Stimulated activated naive CD4-positive, alpha-beta T cell treated with Interleukin-2 at 50 U/mL for 16 hours (primary cell): Measurements from ENCODE around the gene FBL.
"Not testable (repeated sequence)": the region's sequence is repeated elsewhere in the genome, so short reads cannot be mapped to it uniquely, and the experiment has no call there.

Source experiments
- DNase-seq: peaks from one replicate; lab custom pipeline; 2025; lab: John Stamatoyannopoulos, UW

FBL gene

GRCh38 chr19:39876486-39876885 is 30.3 kb upstream of the FBL start:
- not testable (repeated sequence) for DNase-seq

GRCh38 chr19:39875401-39875864 is 29.3 kb upstream of the FBL start:
- DNase-seq = not testable (repeated sequence)

DNA sequence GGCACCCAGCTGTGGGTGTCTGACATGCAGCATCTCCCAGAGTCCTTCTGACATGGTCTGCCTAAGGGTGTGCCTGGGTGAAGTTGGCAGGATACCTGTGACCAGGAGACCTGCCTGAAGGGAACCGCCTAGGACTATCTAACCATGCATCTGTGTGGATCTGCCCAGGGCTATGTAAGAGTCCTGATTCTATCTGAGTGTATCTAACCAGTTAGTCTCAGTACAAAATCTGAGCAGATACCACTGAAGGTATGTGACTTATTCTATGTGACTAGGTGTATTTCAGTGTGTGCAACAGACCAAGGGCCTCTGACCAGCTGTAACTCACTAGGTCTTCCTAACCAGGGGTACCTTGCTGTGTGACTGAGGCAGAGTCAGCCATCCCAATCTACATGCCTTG is 28.2 kb upstream of the FBL start:
- DNase-seq = no peak

DNA sequence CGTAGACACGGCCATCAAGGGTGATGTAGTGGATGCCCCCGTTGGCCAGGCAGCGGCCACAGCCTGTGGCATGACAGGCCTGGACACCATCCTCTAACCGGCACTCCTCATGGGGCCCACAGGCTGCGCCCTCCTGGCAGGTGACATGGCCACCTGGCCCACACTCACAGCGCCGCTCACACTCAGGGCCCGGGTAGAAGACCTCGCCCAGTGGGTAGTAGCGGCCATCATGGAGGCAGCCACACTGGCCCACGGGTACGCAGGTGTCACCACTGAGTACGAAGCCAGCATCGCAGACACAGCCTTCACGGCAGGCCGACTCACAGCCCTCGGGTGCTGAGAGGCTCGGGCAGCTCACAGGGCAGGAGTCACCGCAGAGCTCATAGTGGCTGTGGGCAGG is 27.2 kb upstream of the FBL start:
- no peak for DNase-seq

- no peak for DNase-seq
These were observed 26.0 kb upstream of the FBL start for GRCh38 chr19:39871886-39872866.

- DNase-seq = no peak
These were observed 25.2 kb upstream of the FBL start for GRCh38 chr19:39871362-39871761.

- no peak for DNase-seq
These were observed 24.2 kb upstream of the FBL start for GRCh38 chr19:39870171-39870971.

DNA sequence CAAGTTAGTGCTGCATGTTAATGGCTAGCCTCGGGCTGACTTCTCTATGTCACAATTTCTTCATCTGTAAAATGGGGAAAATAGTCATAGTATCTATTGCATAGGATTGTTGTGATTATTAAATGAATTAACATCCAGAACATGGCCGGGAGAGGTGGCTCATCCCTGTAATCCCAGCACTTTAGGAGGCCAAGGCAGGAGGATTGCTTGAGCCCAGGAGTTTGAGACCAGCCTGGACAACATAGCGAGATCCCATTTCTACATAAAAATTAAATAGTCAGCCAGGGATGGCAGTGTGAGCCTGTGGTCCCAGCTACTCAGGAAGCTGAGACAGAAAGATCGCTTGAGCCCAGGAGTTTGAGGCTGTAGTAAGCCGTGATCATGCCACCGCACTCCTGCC is 21.8 kb upstream of the FBL start:
- DNase-seq = no peak

- no peak for DNase-seq
These were observed 21.0 kb upstream of the FBL start for GRCh38 chr19:39867133-39867532.

- DNase-seq = no peak
These were observed 19.8 kb upstream of the FBL start for GRCh38 chr19:39865953-39866352.

- no peak for DNase-seq
These were observed 19.0 kb upstream of the FBL start for GRCh38 chr19:39865186-39865585.

- no peak for DNase-seq
These were observed 17.9 kb upstream of the FBL start for GRCh38 chr19:39864118-39864517.

DNA sequence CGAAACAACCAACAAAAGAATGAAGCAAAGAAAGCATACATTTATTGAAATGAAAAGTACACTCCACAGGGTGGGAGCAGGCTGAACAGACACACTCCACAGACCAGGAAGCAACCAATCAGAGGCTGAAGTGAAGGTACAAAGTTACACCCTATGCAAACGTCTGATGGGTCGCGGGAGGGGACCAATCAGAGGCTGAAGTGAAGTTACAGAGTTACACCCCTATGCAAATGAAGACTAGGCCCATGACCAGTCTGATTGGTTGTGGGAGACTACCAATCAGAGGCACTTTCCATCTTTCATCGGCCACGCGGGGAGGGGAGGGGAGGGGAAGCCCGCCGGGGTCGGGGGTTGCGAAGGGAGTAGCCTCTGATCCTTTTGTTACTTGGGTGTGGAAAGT is 12.4 kb upstream of the FBL start:
- DNase-seq = no peak

- no peak for DNase-seq
These were observed 6.7 kb upstream of the FBL start for GRCh38 chr19:39852882-39853281.

GRCh38 chr19:39850892-39851291 is 4.7 kb upstream of the FBL start:
- no peak for DNase-seq

GRCh38 chr19:39848392-39848791 is 2.2 kb upstream of the FBL start:
- DNase-seq = no peak

DNA sequence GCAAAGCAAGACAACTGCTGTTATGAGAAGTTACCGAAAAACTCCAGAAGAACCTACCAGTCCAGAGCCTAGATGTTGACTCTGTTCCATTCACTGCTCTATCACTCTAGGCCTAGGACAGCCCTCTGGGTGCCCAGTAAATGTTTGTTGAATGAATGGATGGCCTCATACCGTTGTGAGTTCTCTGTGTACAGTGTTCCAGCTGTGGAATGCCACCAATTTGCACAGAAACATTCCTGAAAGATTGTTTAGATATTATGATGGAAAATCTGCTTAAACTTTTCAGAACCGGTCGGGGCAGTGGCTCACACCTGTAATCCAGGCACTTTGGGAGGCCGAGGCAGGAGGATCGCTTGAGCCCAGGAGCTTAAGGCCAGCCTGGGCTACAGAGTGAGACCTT is 1.3 kb upstream of the FBL start:
- DNase-seq = no peak

GRCh38 chr19:39846678-39847486 is 703 bp upstream of the FBL start:
- DNase-seq = no peak

DNA sequence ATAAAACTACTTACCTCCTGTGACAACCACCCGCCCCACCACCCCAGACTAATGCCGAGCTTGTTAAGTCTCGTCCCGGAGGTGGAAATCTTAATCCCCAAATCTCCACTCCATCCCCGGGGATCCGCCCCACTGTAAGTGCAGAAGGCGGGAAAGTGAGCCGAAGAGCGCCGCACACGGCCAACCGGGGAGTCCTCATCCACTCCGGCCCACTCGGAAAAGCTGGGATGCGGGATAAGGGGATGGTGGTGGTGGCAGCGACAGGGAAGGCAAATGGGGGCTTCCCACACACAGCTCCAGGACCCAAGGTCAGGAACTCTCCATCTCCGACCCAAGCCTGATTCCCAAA is 621 bp downstream of the FBL start:
- DNase-seq = no peak

DNA sequence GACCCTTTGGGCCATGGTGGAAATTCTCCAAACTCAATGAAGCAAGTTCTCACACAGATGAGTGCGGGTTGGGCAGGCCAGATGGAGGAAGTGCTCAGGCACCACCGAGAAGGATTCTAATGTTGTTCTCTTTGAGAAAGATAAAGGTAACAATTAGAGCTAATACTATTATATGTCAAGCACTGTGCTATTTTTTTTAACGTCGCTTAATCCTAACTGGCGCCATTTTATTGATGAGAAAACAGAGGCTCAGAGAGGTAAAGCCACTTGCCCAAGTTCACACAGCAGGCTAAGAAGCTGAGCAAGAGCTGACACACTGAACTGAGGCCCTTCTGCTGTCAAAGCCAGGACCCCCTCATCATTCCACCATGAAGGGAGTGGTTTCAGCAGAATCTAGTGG is 1.0 kb downstream of the FBL start:
- DNase-seq = no peak

DNA sequence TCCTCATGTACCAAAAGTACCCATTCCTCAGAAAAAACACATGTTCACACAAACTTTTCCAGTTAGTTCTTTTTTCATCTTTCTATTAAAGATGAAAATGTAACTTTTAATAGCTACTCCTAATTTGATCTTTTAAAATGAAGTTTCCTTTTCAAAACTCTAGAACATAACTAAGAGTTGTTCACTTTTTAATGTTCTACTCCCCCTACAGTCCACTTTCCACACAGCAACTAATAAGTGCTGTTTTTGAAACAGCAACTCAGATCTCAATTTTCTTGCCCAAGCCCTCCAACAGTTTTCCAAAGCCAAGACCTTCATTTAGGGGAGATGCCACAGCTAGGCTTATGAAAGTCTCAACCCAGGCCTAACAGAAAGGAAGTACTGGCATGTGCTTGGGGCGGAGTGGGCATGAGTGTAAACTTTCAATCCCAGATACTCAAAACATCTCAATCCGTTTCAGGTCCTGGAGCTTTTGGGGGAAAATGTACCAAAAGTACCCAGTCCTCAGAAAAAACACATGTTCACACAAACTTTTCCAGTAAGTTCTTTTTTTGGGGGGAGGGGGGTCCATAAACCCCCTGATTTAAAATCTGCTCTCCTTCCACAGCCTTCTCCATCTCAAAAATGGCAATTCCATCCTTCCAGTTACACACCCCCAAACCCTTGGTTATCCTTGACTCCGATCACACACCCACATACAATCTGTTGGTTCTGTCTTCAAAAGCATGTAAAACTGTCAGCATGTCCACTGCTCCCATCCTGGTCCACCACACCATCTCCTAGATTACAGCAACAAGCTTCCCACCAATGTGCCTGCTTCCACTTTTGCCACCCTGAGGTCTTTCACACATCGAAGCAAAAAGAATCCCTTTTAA is 2.0 kb downstream of the FBL start:
- DNase-seq = no peak
